ENCODE results near the gene RAB11FIP3.

RAB11FIP3 gene

DNA sequence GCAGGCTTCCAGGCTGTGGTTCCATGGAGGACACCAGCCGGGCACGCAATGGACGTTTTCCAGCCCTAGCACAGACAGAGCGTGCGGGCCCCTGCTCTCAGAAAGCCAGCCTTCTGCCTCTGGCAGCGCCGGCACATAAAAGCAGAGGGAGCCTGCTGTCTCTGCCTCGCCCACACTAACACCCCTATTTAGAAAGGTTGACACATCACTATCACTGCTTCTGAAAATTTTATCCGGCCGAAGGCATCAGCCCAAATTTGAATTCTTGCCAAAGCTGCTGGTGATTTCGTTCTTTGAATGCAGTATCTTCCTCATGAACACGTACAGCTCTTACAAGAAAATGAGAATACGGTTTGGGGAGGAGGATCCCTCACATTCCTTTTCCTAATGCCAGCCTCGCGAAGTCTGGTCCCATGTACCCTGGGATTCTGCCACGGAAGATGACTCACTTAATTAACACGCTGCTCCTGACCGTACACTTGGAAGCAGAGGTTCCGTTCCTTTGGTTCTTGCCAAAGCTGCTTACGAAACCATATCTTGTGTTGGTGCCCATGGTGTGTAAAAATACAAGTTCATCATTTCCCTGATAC, 1.3 kb upstream of the RAB11FIP3 start:
- DNase-seq: no peak

DNA sequence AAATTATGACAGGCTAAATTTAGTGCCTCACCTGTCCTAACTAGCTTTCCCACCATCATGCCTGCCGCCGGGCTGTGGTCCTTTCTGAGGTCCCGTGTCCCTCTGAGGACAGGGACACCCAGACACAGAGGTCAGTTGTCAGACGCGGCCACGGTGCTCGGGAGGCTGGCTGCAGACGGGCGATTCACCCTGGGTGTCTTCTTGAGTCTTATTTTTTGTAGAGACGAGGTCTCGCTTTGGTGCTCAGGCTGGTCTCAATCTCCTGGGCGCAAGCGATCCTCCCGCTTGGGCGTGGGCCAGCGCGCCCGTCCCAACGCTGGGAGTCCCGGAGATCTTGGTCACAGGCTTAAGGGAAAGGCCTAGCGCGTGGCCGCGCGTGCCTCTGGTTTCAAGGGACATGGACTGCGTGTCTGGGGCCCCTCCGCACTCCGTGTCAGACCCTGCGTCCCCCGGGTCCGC, 797 bp upstream of the RAB11FIP3 start:
- no peak for DNase-seq

GRCh38 chr16:425740-426114, 278 bp downstream of the RAB11FIP3 start:
- DNase-seq: no peak

DNA sequence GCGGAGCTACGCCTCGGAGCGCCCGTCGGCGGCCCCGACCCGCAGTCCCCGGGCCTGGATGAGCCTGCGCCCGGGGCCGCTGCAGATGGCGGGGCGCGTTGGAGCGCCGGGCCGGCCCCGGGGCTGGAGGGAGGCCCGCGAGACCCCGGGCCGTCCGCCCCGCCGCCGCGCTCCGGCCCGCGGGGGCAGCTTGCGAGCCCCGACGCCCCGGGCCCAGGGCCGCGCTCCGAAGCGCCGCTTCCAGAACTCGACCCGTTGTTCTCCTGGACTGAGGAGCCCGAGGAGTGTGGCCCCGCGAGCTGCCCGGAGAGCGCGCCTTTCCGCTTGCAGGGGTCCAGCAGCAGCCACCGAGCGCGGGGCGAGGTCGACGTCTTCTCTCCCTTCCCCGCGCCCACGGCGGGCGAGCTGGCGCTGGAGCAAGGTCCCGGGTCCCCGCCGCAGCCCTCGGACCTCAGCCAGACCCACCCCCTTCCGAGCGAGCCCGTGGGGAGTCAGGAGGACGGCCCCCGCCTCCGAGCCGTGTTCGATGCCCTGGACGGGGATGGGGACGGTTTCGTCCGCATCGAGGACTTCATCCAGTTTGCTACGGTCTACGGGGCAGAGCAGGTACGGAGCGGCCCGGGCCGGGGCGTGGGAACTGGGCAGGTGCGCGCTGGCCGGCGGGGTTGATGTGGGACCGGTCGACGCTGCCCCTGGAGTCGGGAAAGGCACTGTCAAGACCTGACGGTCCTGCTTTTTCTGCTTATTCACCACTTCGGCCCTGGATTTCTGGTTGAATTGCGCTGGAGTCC, 861 bp downstream of the RAB11FIP3 start:
- DNase-seq: no peak

- no peak for DNase-seq
Measured at GRCh38 chr16:426906-427249, 1.4 kb downstream of the RAB11FIP3 start.

GRCh38 chr16:427250-427649, 1.8 kb downstream of the RAB11FIP3 start:
- DNase-seq: no peak

DNA sequence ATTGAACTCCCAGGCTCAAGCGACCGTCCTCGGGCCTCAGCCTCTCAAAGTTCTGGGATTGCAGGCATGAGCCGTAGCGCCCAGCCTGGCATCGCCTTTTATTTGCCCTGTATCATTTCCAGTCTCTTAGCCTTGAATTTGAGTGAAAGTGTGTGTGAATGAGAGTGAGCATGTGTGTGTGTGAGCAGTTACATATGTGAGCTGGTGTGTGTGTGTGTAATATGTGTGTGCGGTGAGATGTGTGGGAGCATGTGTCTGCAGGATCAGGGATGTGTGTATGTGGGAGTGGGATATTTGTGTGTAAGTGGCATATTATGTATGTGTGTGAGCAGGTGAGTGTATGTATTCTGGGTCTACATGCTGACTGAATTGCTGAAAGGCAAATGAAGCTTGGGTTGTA, 5.5 kb downstream of the RAB11FIP3 start:
- no peak for DNase-seq

GRCh38 chr16:440627-441026, 15.2 kb downstream of the RAB11FIP3 start:
- no peak for DNase-seq

GRCh38 chr16:441447-441846, 16.0 kb downstream of the RAB11FIP3 start:
- DNase-seq: no peak

DNA sequence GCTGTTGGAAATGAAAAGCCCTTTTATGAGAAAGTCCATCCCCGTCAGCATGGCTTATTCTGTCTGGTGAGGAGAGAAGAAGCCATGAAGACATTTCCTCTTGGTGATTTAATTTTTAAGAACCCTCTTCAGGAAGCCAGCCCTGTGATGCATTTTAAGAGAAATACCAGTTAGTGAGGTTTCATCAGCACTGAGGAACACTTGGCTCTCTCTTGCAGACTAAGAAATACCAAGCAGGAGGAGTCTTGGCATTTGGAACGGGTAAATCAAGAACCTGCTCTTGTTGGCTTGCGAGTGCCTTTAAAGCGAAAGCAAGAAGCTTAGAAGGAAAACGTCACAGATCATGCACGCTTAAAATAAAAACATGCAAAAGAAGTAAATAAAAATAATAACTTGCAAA, 17.5 kb downstream of the RAB11FIP3 start:
- DNase-seq: no peak

- DNase-seq: no peak
Measured at GRCh38 chr16:444027-444426, 18.6 kb downstream of the RAB11FIP3 start.

DNA sequence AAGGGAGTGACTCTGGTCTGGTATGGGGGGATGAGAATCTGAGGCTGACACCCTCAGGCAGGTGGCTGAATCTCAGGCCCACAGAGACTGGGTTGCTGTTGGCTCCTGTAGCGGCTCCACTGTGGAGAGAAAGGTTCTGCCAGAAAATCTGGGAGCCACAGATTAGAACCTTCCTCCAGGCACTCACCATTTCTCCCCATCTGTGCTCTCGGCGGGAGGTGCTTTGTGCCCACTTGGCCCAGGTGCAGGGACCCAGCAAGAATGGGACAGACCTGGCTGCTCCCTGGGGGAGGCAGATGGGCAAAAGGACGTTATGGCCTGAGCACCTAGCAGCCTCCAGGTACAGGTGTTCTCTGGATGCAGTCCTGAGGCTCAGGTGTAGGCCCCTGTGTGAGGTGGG, 20.1 kb downstream of the RAB11FIP3 start:
- no peak for DNase-seq

GRCh38 chr16:450385-450784, 24.9 kb downstream of the RAB11FIP3 start:
- DNase-seq: no peak

- no peak for DNase-seq
Measured at GRCh38 chr16:450785-451512, 25.5 kb downstream of the RAB11FIP3 start.

GRCh38 chr16:454397-454940, 29.0 kb downstream of the RAB11FIP3 start:
- no peak for DNase-seq

DNA sequence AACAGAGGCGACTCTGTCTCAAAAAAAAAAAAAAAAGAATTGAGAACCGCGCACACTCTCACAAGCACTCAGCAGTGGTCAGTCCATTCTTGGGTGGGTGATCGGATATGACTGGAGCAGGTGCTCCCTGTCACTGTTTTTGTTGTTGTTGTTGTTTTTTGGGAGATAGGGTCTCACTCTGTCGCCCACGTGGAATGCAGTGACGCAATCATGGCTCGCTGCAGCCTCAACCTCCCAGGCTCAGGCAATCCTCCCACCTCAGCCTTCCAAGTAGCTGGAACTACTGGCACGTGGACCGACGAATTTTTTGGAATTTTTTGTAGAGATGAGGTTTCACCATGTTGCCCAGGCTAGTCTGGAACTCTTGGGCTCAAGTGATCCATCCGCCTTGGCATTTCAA, 30.0 kb downstream of the RAB11FIP3 start:
- DNase-seq: no peak

GRCh38 chr16:456891-457483, 31.5 kb downstream of the RAB11FIP3 start:
- DNase-seq: no peak

GRCh38 chr16:457732-458400, 32.4 kb downstream of the RAB11FIP3 start:
- no peak for DNase-seq

- no peak for DNase-seq
Measured at GRCh38 chr16:459761-460160, 34.3 kb downstream of the RAB11FIP3 start.

DNA sequence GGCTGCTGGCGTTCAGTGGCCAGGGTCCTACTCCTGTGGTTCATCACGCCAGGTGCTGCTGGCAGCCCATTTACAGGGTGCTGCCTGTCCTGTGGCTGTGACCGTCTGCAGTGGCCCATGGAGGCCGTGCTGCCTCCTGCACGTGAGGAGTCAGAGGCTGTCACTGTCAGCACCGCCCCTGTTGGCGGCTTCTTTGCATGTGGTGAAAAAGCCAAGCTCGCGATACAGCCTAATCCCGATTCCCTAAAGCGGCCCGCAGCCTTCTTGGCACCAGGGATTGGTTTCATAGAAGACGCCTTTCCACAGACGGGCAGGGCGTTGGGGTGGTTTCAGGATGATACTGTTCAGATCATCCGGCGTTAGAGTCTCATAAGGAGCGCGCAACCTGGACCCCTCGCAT, 35.3 kb downstream of the RAB11FIP3 start:
- DNase-seq: no peak

DNA sequence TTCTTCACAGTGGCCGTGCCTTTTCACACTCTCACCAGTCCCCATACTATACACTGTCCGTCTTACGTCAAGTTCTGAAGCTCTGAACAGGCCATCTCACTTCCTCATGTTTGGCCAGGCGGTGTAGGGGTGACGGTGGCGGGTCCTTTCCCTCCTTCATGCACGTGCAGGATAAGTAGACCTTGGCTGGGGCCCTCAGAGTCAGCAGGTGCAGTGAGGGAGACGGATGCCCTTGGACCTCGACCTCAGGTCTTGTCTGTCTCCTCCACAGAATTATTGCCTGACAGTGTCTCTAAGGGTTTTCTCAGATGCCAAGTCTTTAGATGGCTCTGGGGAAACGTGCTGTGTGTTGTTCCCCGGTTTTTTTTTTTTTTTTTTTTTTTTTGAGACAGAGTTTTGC, 37.6 kb downstream of the RAB11FIP3 start:
- DNase-seq: no peak

DNA sequence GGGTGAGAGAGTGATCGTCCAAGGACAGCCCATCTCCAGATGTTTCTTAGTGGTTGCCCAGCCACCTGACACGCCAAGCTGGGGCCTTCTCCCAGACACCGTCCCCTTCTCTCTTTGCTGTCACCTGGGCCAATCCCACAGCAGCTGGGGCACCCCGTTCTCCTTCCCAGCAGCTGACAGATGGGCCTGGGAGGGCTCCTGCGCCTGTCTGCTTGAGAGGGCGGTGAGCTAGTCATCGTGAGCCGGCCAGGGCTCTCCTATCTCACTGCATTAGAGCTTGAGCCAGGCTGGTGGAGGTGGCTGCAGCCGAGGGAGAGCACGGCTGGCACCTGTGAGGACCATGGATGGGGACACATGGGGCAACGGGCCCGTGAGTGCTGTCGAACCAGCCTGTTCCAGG, 41.2 kb downstream of the RAB11FIP3 start:
- DNase-seq: no peak

All from CD4-positive, alpha-beta T cell treated with Interleukin-4 for 1 hour (primary cell).